ENCODE data around the gene THAP8. TPM values are rescaled to one million over a fixed set of nuclear protein-coding genes. Genes with fewer than 3 reads are reported as not detected.

THAP8 gene
- total RNA-seq, 4 donors from 2014 or later = 6.1 to 10.5 (median 6.1) TPM

- peak overlapping the region; percentile 83 to 89 (median 86) for H3K27ac ChIP-seq
- DNase-seq (no peak), ATAC-seq (no peak)
- in situ Hi-C loops (cut with MboI; ENCODE audit: low sequenced_read_pairs in 4 of 4) (no loop called here), intact Hi-C loops (cut with DNase I; ENCODE audit: low total_unique reads) (loop anchor here (1.0 kb wide), 3 partner anchors 18 to 102 kb away; partner anchors contain the start of genes SDHAF1, TBCB, THAP8 and WDR62)
- TF ChIP-seq POLR2A (IDR thresholded peaks at IDR 0.05) (no peak), CTCF (IDR thresholded peaks at IDR 0.05 in 4 of 5, conservative IDR thresholded peaks at IDR 0.05 in 1 of 5) (no peak)
- H3K27me3 ChIP-seq = peaks cover 0 to 5% (median 0%) of the 10 kb centered on the region in 3 donors
- H3K9me3 ChIP-seq = no peaks in the 10 kb centered on the region
- no peaks in the 10 kb centered on the region for H3K36me3 ChIP-seq
- H3K4me1 ChIP-seq = peaks cover 5 to 16% of the 10 kb centered on the region in 2 donors
- peak overlapping the region; percentile 71 to 95 (median 88) for H3K4me3 ChIP-seq
Measured at GRCh38 chr19:36013280-36014011, 40.6 kb downstream of the THAP8 start.

GRCh38 chr19:36010402-36010801 lies 43.7 kb downstream of the THAP8 start:
- H3K27ac ChIP-seq = no peak overlapping the region
- no peak for TF ChIP-seq POLR2A (IDR thresholded peaks at IDR 0.05)
- TF ChIP-seq CTCF (IDR thresholded peaks at IDR 0.05 in 4 of 5, conservative IDR thresholded peaks at IDR 0.05 in 1 of 5) = no peak
- H3K36me3 ChIP-seq = no peaks in the 10 kb centered on the region
- ATAC-seq (no peak), DNase-seq (no peak)
- H3K4me1 ChIP-seq = peaks cover 5 to 16% of the 10 kb centered on the region in 2 donors
- in situ Hi-C loops (cut with MboI; ENCODE audit: low sequenced_read_pairs in 4 of 4) = no loop called here
- no peaks in the 10 kb centered on the region for H3K9me3 ChIP-seq
- H3K27me3 ChIP-seq = peaks cover 0 to 5% (median 0%) of the 10 kb centered on the region in 3 donors
- intact Hi-C loops (cut with DNase I; ENCODE audit: low total_unique reads) = no loop called here
- no peak overlapping the region for H3K4me3 ChIP-seq

GRCh38 chr19:36009633-36010379 lies 44.3 kb downstream of the THAP8 start:
- ATAC-seq (no peak), DNase-seq (no peak)
- intact Hi-C loops (cut with DNase I; ENCODE audit: low total_unique reads) = no loop called here
- Histone ChIP-seq H3K9me3 (no peaks in the 10 kb centered on the region), H3K4me1 (peaks cover 5 to 16% of the 10 kb centered on the region in 2 donors), H3K27me3 (peaks cover 0 to 5% (median 0%) of the 10 kb centered on the region in 3 donors), H3K4me3 (peak overlapping the region; percentile 22 to 46 (median 39)), H3K27ac (peak overlapping the region in 1 of 4 donors; percentile 33), H3K36me3 (no peaks in the 10 kb centered on the region)
- TF ChIP-seq CTCF (IDR thresholded peaks at IDR 0.05 in 4 of 5, conservative IDR thresholded peaks at IDR 0.05 in 1 of 5) (no peak), POLR2A (IDR thresholded peaks at IDR 0.05) (no peak)
- in situ Hi-C loops (cut with MboI; ENCODE audit: low sequenced_read_pairs in 4 of 4) = no loop called here

GRCh38 chr19:36009220-36009619 lies 44.9 kb downstream of the THAP8 start:
- ATAC-seq (no peak), DNase-seq (no peak)
- intact Hi-C loops (cut with DNase I; ENCODE audit: low total_unique reads) (no loop called here), in situ Hi-C loops (cut with MboI; ENCODE audit: low sequenced_read_pairs in 4 of 4) (no loop called here)
- H3K36me3 ChIP-seq = no peaks in the 10 kb centered on the region
- peak overlapping the region; percentile 22 to 46 (median 39) for H3K4me3 ChIP-seq
- no peak for TF ChIP-seq CTCF (IDR thresholded peaks at IDR 0.05 in 4 of 5, conservative IDR thresholded peaks at IDR 0.05 in 1 of 5)
- TF ChIP-seq POLR2A (IDR thresholded peaks at IDR 0.05) = no peak
- H3K27ac ChIP-seq = peak overlapping the region in 1 of 4 donors; percentile 33
- peaks cover 5 to 12% of the 10 kb centered on the region in 2 donors for H3K4me1 ChIP-seq
- peaks cover 0 to 5% (median 0%) of the 10 kb centered on the region in 3 donors for H3K27me3 ChIP-seq
- H3K9me3 ChIP-seq = no peaks in the 10 kb centered on the region
